H9 (cell line): ENCODE results near the gene RAF1. TPM values are rescaled to one million over a fixed set of nuclear protein-coding genes. Genes with fewer than 3 reads are reported as not detected.

Experiments used
- DNase-seq: peaks from one replicate; pipeline ENCODE4 v3.0.0-alpha.2; 2017
- H2AFZ ChIP-seq: one replicate; pipeline ENCODE4 v1.6.1; 2013; ENCODE audit warnings: mild to moderate bottlenecking, low read length, control low read depth, moderate library complexity
- H2AK5ac ChIP-seq: 2 replicates; pipeline ENCODE4 v1.6.1; 2013; ENCODE audit warnings: low read length, control low read depth, mixed read lengths; ENCODE audit not compliant: insufficient read length
- H2BK120ac ChIP-seq: one replicate; pipeline ENCODE4 v1.6.1; 2013; ENCODE audit warnings: low read depth, mild to moderate bottlenecking, low read length, control low read depth, inconsistent platforms; ENCODE audit not compliant: poor library complexity, severe bottlenecking
- H2BK12ac ChIP-seq: 2 replicates; pipeline ENCODE4 v1.6.1; 2013; ENCODE audit warnings: low read length, control low read depth, mixed read lengths, low read depth; ENCODE audit not compliant: insufficient read length
- H2BK15ac ChIP-seq: 2 replicates; pipeline ENCODE4 v1.6.1; 2013; ENCODE audit warnings: low read depth, low read length, control low read depth
- H2BK20ac ChIP-seq: one replicate; pipeline ENCODE4 v1.6.1; 2013; ENCODE audit warnings: low read depth, mild to moderate bottlenecking, low read length, control low read depth, inconsistent platforms; ENCODE audit not compliant: poor library complexity, severe bottlenecking
- H2BK5ac ChIP-seq: 2 replicates; pipeline ENCODE4 v1.6.1; 2013; ENCODE audit warnings: low read length, control low read depth, mixed read lengths; ENCODE audit not compliant: insufficient read length
- H3K14ac ChIP-seq: 2 replicates; pipeline ENCODE4 v1.6.1; 2013; ENCODE audit warnings: low read length, control low read depth; ENCODE audit not compliant: insufficient read depth
- H3K18ac ChIP-seq: 2 replicates; pipeline ENCODE4 v1.6.1; 2013; ENCODE audit warnings: low read depth, mild to moderate bottlenecking, mixed read lengths, low read length, control low read depth; ENCODE audit not compliant: insufficient read length
- H3K23ac ChIP-seq: 2 replicates; pipeline ENCODE4 v1.6.1; 2013; ENCODE audit warnings: low read length, control low read depth, mixed read lengths, low read depth; ENCODE audit not compliant: insufficient read length
- H3K23me2 ChIP-seq: 2 replicates; pipeline ENCODE4 v1.6.1; 2013; ENCODE audit warnings: low read depth, mild to moderate bottlenecking, mixed read lengths, low read length, control low read depth; ENCODE audit not compliant: insufficient read length, poor library complexity, severe bottlenecking
- H3K27ac ChIP-seq: 2 replicates; pipeline ENCODE4 v1.5.1; 2013; ENCODE audit warnings: low read length, control low read depth, mixed read lengths, low read depth; ENCODE audit not compliant: insufficient read length
- H3K27me3 ChIP-seq: 2 replicates; pipeline ENCODE4 v1.6.1; 2013; ENCODE audit warnings: low read length, control low read depth, inconsistent platforms; ENCODE audit not compliant: insufficient read depth
- H3K4ac ChIP-seq: 2 replicates; pipeline ENCODE4 v1.6.1; 2013; ENCODE audit warnings: low read depth, mild to moderate bottlenecking, control low read depth, inconsistent platforms, low read length, moderate library complexity
- H3K4me1 ChIP-seq: 2 replicates; pipeline ENCODE4 v1.6.1; 2013; ENCODE audit warnings: low read length, control low read depth, inconsistent platforms; ENCODE audit not compliant: insufficient read depth
- H3K4me2 ChIP-seq: 2 replicates; pipeline ENCODE4 v1.6.1; 2013; ENCODE audit warnings: low read length, control low read depth, mixed read lengths; ENCODE audit not compliant: insufficient read length, insufficient read depth
- H3K56ac ChIP-seq: 2 replicates; pipeline ENCODE4 v1.6.1; 2013; ENCODE audit warnings: low read depth, mild to moderate bottlenecking, mixed read lengths, low read length, control low read depth; ENCODE audit not compliant: insufficient read length
- H3K79me1 ChIP-seq: 2 replicates; pipeline ENCODE4 v1.6.1; 2013; ENCODE audit warnings: low read depth, mild to moderate bottlenecking, moderate library complexity, low read length, control low read depth, inconsistent platforms; ENCODE audit not compliant: insufficient read depth, poor library complexity, severe bottlenecking
- H3K79me2 ChIP-seq: 2 replicates; pipeline ENCODE4 v1.6.1; 2013; ENCODE audit warnings: low read length, control low read depth, inconsistent platforms; ENCODE audit not compliant: insufficient read depth
- H3K9ac ChIP-seq: 2 replicates; pipeline ENCODE4 v1.6.1; 2013; ENCODE audit warnings: low read length, control low read depth, mixed read lengths; ENCODE audit not compliant: insufficient read length; ENCODE audit errors: extremely low read depth
- H3K9me3 ChIP-seq: one replicate; pipeline ENCODE4 v1.6.1; 2013; ENCODE audit warnings: low read depth, low read length, inconsistent platforms; ENCODE audit not compliant: control insufficient read depth
- H3T11ph ChIP-seq: one replicate; pipeline ENCODE4 v1.6.1; 2013; ENCODE audit warnings: mild to moderate bottlenecking, low read length, control low read depth, inconsistent platforms
- H4K20me1 ChIP-seq: one replicate; pipeline ENCODE4 v1.6.1; 2013; ENCODE audit not compliant: control insufficient read depth, insufficient read length, insufficient read depth
- H4K5ac ChIP-seq: 2 replicates; pipeline ENCODE4 v1.6.1; 2013; ENCODE audit warnings: low read depth, mild to moderate bottlenecking, mixed read lengths, low read length, control low read depth; ENCODE audit not compliant: insufficient read length
- H4K8ac ChIP-seq: replicated peaks from 2 replicates; pipeline ENCODE4 v1.6.1; 2013; ENCODE audit warnings: low read length, control low read depth, mixed read lengths, low read depth; ENCODE audit not compliant: insufficient read length
- H4K91ac ChIP-seq: 2 replicates; pipeline ENCODE4 v1.6.1; 2013; ENCODE audit warnings: low read depth, mild to moderate bottlenecking, moderate library complexity, mixed read lengths, low read length, control low read depth; ENCODE audit not compliant: insufficient read length
- H3K27ac Mint-ChIP-seq, 3 experiments: 2 replicates in 2 of 3; 3 replicates in 1 of 3; pipeline ENCODE4 v1.8.0; 2020 to 2021; ENCODE audit warnings: mixed read lengths in 3 of 3, mild to moderate bottlenecking in 1 of 3, moderate library complexity in 1 of 3
- H3K27me3 Mint-ChIP-seq: 2 replicates; pipeline ENCODE4 v1.8.0; 2021; ENCODE audit warnings: low read depth, mild to moderate bottlenecking, moderate library complexity, mixed read lengths
- H3K36me3 Mint-ChIP-seq, 3 experiments: 2 replicates in 2 of 3; 3 replicates in 1 of 3; pipeline ENCODE4 v1.8.0; 2020 to 2021; ENCODE audit warnings: low read depth in 3 of 3, mixed read lengths in 3 of 3; ENCODE audit not compliant: insufficient read depth in 1 of 3
- H3K4me1 Mint-ChIP-seq, 2 experiments: 2 replicates each; pipeline ENCODE4 v1.8.0; 2020; ENCODE audit warnings: mixed read lengths in 2 of 2
- H3K4me3 Mint-ChIP-seq, 2 experiments: 2 replicates in 1 of 2; 3 replicates in 1 of 2; pipeline ENCODE4 v1.8.0; 2020 to 2021; ENCODE audit warnings: mild to moderate bottlenecking in 2 of 2, mixed read lengths in 2 of 2, moderate library complexity in 1 of 2
- H3K9me3 Mint-ChIP-seq, 2 experiments: 2 replicates in 1 of 2; 3 replicates in 1 of 2; pipeline ENCODE4 v1.8.0; 2020; ENCODE audit warnings: mild to moderate bottlenecking in 2 of 2, mixed read lengths in 2 of 2, moderate library complexity in 1 of 2
- WGBS: extraction: QIAGEN DNeasy Blood & Tissue Kit; methylation state at CpG from one replicate; pipeline ENCODE4 v1.1.7; 2013; ENCODE audit warnings: missing lambda C conversion rate, low lambda C conversion rate, mixed read lengths; ENCODE audit not compliant: insufficient read length; ENCODE audit errors: extremely low coverage; 5-methylcytosine and 5-hydroxymethylcytosine counted together
- total RNA-seq: library from RNA; stranded (reverse); gene quantifications from 2 replicates; pipeline ENCODE4 v1.2.1, GENCODE V29; 2021
- TF ChIP-seq, protein P1 (sequence below): fragments of 200-600 bp; sonication (generic); conservative IDR thresholded peaks from 3 replicates; pipeline ENCODE4 v1.8.0; 2021; ENCODE audit warnings: antibody characterized with exemption, mild to moderate bottlenecking

The RAF1 gene
- total RNA-seq, 1 experiment from 2014 or later, result 112 TPM

DNA sequence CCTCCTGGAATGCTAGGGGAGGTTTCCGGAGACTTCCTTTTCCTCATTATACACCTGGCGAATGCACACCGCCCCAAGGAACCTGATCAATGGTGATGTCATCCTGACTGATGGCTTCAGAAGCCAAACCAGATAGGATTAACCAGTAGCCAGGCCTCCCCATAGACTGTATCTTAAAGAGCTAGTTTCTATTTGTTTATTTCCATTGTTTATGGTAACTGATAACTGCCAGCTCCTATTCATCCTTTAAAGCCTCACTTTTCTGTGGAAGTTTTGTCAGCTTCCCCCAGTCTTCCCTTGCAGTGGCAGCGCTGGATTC lies 118.5 kb downstream of the RAF1 start, which contains the start of gene MKRN2OS:
Gene MKRN2OS (minus strand): TSS at position 27 of the 319 bp plus-strand sequence. CDS start 35 bp downstream, outside the sequence.
- Histone ChIP-seq H2BK120ac (no peak within 1 kb of the TSS), H3K9me3 (no peaks in the 10 kb centered on the region), H2AK5ac (no peak within 1 kb of the TSS), H3K18ac (no peak within 1 kb of the TSS), H2BK20ac (no peak within 1 kb of the TSS), H2AFZ (no peak within 1 kb of the TSS), H3K4ac (no peak within 1 kb of the TSS), H2BK12ac (no peak within 1 kb of the TSS), H3K23me2 (no peaks in the 10 kb centered on the region), H3K4me2 (peak within 1 kb of the TSS; percentile 13), H3K27me3 (no peaks in the 10 kb centered on the region), H3K27ac (no peak within 1 kb of the TSS), H3T11ph (no peak within 1 kb of the TSS), H3K23ac (no peak within 1 kb of the TSS), H3K4me1 (no peaks in the 10 kb centered on the region), H4K8ac (no peak within 1 kb of the TSS), H4K20me1 (no peaks in the 10 kb centered on the region), H2BK5ac (no peak within 1 kb of the TSS), H2BK15ac (no peak within 1 kb of the TSS), H4K5ac (no peak within 1 kb of the TSS), H3K56ac (no peak within 1 kb of the TSS), H3K14ac (no peak within 1 kb of the TSS), H4K91ac (no peak within 1 kb of the TSS), H3K79me1 (no peaks in the 10 kb centered on the region), H3K9ac (no peak within 1 kb of the TSS), H3K79me2 (no peaks in the 10 kb centered on the region)
- H3K4me3 Mint-ChIP-seq, result peak within 1 kb of the TSS in 1 of 2 experiments; percentile 46; a peak in 2 of 5 replicates
- H3K9me3 Mint-ChIP-seq, result no peaks in the 10 kb centered on the region
- no peak for DNase-seq
- H3K27ac Mint-ChIP-seq, result peak within 1 kb of the TSS; percentile 8 to 60 (median 49); a peak in 3 of 7 replicates
- TF ChIP-seq, protein P1, sequence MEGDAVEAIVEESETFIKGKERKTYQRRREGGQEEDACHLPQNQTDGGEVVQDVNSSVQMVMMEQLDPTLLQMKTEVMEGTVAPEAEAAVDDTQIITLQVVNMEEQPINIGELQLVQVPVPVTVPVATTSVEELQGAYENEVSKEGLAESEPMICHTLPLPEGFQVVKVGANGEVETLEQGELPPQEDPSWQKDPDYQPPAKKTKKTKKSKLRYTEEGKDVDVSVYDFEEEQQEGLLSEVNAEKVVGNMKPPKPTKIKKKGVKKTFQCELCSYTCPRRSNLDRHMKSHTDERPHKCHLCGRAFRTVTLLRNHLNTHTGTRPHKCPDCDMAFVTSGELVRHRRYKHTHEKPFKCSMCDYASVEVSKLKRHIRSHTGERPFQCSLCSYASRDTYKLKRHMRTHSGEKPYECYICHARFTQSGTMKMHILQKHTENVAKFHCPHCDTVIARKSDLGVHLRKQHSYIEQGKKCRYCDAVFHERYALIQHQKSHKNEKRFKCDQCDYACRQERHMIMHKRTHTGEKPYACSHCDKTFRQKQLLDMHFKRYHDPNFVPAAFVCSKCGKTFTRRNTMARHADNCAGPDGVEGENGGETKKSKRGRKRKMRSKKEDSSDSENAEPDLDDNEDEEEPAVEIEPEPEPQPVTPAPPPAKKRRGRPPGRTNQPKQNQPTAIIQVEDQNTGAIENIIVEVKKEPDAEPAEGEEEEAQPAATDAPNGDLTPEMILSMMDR, result no peak
- peaks cover 19 to 20% of the 10 kb centered on the region in 2 experiments for H3K4me1 Mint-ChIP-seq
- H3K36me3 Mint-ChIP-seq, result no peaks in the 10 kb centered on the region
- no CpG with 5 or more reads among the region's 4 CpGs for WGBS
- H3K27me3 Mint-ChIP-seq, result 0 out of 2 replicates have a peak, but pooled peaks cover 3% of the 10 kb centered on the region
